HG03460 (cell line): ENCODE data around the gene KRTAP9-1.
"Not testable (repeated sequence)": the region's sequence is repeated elsewhere in the genome, so short reads cannot be mapped to it uniquely, and the experiment has no call there.

Experiments used
- ATAC-seq: cut with Tn5 transposase; IDR thresholded peaks from one replicate; pipeline ENCODE4 v1.9.1; 2021; ENCODE audit not compliant: unreplicated experiment

The KRTAP9-1 gene

DNA sequence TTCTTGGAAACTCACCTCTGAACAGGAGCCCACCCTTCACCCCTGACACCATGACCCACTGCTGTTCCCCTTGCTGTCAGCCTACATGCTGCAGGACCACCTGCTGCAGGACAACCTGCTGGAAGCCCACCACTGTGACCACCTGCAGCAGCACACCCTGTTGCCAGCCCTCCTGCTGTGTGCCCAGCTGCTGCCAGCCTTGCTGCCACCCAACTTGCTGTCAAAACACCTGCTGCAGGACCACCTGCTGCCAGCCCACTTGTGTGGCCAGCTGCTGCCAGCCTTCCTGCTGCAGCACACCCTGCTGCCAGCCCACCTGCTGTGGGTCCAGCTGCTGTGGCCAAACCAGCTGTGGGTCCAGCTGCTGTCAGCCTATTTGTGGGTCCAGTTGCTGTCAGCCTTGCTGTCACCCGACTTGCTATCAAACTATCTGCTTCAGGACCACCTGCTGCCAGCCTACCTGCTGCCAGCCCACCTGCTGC, at the start of gene KRTAP9-1:
KRTAP9-1 (plus strand) TSS at position 51 of the 482 bp plus-strand sequence; CDS start at position 51, 0 bp downstream.
- not testable (repeated sequence) for ATAC-seq

DNA sequence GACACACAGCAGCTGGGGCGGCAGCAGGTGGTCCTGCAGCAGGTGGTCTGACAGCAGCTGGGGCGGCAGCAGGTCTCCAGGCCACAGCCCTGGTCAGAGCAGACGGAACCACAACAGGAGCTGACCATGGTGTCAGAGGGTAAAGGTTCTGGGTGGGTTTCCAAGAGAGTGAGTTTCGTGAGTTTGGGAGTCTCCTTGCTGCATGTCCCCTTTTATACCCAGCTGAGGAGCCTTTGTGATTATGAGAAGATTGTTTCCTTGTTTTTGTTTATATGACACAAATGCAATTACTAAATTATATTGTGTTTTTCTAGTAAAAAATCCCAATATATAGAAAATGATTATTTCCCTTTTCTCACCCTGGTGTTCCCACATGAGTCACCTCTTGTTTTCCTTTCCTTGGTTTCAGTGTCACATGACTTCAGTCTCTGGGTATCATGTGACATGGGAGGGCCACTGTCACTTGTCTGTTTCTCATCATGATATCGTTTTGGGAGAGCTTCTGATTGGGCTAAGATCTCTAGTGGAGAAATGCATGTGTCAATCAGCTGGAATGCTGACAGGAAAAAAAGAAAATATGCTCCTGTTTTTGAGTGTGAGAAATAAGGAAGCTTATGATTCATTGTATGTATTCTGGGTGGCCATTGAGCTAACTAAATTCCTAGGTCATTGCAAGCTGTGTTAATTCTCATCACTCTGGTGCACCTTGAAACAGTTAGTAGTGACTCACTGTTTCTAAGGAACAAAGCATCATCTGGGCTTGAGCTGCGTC, 49.1 kb upstream of the KRTAP9-1 start, which contains the start of gene KRTAP4-6:
KRTAP4-6 (minus strand) TSS at position 185 of the 772 bp plus-strand sequence; CDS start at position 128, 57 bp downstream.
- no peak for ATAC-seq

- ATAC-seq = no peak
These were observed 48.3 kb upstream of the KRTAP9-1 start for GRCh38 chr17:41141361-41141760.

GRCh38 chr17:41144846-41145245, 44.8 kb upstream of the KRTAP9-1 start:
- ATAC-seq = no peak

DNA sequence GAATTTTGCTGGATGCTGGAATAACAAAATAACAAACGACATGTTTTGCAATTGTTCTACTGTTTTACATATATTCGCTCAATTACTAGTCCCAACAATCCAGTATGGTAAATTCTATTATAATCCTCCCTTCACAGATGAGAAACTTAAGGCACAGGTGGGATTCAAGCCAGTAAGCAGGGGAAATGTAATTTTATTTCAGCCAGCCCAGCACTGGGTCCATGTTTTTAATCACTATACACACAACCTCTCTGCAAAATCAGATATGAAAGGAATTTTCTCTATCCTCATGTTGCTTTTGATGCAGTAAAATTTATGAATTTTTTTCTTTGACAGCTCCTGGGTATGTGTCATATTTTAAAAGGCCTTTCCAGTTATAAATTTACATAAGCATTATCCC, 44.4 kb upstream of the KRTAP9-1 start:
- no peak for ATAC-seq

DNA sequence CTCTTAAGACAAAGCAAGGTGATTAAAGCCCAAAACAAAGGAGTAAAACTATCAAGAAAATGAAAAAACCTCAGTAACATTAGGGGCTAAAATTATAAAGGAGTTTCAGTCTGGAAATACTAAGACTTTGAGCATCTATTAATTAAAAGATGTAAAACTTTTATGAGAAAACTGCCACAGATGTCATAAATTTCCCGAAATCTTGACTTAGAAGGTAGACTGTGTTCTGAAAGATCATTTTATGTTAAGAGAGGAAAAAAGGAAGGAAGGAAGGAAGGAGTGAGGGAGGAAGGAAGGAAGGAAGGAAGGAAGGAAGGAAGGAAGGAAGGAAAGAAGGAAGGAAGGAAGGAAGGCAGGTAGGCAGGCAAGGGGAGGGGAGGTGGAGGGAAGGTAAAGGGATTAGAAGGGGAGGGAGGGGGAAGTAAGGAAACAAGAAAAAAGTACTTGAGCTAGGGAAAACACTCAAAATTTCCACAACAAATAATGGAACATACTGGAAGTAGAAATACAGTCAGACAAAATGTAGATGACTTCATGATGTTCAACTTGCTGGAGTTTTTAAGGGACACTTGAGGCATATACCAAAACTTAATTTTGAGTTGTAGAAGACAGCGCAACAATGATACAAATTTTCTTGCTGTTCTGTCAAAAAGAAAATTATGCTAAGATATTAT, 42.0 kb upstream of the KRTAP9-1 start:
- no peak for ATAC-seq

DNA sequence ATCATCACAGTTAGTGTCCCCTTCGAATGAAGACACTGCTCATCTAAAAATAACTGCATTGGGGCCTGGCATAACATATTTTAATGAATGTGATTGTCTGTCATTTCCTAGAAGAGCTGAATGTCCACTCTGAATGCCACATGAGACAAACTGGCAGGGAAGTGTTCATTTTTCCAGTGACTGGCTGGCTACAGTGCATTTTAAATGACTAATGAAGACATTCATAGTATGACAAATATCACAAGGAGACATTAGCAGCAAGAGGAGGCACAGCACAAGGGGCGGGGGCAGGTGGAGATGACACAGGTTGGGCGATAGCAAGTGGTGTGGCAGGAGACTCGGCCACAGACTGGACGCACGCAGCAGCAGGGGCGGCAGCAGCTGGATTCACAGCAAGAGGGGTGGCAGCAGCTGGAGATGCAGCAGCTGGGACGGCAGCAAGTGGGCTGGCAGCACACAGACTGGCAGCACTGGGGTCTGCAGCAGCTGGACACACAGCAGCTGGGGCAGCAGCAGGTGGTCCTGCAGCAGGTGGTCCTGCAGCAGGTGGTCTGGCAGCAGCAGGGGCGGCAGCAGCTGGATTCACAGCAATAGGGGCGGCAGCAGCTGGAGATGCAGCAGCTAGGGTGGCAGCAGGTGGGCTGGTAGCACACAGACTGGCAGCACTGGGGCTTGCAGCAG, 40.6 kb upstream of the KRTAP9-1 start:
- not testable (repeated sequence) for ATAC-seq

DNA sequence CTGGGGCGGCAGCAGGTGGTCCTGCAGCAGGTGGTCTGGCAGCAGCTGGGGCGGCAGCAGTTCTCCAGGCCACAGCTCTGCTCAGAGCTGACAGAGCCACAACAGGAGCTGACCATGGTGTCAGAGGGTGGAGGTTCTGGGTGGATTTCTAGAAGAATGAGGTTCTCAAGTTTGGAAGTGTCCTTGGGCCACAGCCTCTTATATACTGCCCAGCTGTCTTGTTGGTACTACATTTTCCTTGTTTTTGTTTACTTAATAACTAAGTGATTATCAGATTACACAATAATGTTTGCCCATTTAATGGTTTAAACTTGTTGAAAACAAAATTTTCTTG, 40.1 kb upstream of the KRTAP9-1 start, which contains the start of gene KRTAP4-5:
KRTAP4-5 (minus strand) TSS at position 174 of the 334 bp plus-strand sequence; CDS start at position 116, 58 bp downstream.
- ATAC-seq = no peak

- no peak for ATAC-seq
These were observed 39.7 kb upstream of the KRTAP9-1 start for GRCh38 chr17:41150026-41150425.

GRCh38 chr17:41151525-41151924, 38.2 kb upstream of the KRTAP9-1 start:
- no peak for ATAC-seq

- no peak for ATAC-seq
These were observed 35.8 kb upstream of the KRTAP9-1 start for GRCh38 chr17:41153856-41154255.

DNA sequence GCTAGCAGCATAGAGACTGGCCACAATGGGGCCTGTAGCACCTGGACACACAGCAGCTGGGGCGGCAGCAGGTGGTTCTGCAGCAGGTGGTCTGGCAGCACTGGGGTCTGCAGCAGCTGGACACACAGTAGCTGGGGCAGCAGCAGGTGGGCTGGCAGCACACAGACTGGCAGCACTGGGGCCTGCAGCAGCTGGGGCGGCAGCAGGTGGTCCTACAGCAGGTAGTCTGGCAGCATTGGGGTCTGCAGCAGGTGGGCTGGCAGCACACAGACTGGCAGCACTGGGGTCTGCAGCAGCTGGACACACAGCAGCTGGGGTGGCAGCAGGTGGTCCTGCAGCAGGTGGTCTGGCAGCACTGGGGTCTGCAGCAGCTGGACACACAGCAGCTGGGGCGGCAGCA, 29.5 kb upstream of the KRTAP9-1 start:
- ATAC-seq = not testable (repeated sequence)

DNA sequence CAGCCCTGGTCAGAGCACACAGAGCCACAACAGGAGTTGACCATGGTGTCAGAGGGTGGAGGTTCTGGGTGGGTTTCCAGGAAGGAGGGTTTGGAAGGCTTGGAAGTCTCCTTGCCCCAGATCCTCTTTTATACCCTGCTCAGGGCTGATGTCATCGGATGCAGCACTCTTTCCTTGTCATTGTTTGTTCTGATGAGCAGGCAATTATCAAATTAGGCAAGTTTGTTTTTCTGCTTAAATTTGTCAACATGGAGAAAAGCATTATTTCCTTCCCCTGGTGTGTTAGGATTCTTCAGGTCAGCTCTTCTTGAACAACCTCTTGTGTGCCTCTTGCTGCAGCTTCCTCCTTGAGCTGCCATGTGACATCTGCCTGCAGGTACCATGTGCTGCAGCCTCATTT, 29.0 kb upstream of the KRTAP9-1 start, which contains the start of gene KRTAP4-4:
KRTAP4-4 (minus strand) TSS at position 101 of the 400 bp plus-strand sequence; CDS start at position 44, 57 bp downstream.
- no peak for ATAC-seq

GRCh38 chr17:41163828-41164227, 25.9 kb upstream of the KRTAP9-1 start:
- ATAC-seq = no peak

DNA sequence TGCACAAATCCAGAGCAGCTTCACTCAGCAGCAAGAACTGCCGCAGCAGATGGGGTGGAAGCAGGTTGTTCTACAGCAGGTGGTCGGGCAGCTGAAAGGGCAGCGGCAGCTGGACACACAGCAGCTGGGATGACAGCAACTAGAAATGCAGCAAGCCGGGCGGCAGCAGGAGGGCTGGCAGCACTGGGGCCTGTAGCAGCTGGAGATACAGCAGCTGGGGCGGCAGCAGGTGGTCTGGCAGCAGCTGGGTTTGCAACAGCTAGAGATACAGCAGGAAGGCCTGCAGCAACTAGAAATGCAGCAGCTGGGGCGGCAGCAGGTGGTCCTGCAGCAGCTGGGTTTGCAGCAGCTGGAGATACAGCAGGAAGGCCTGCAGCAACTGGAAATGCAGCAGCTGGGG, 22.1 kb upstream of the KRTAP9-1 start:
- no peak for ATAC-seq

GRCh38 chr17:41168121-41168520, 21.6 kb upstream of the KRTAP9-1 start, which contains the start of gene KRTAP4-3:
Gene KRTAP4-3 (minus strand): TSS chr17:41168221. CDS start chr17:41168172, 49 bp downstream.
- ATAC-seq = no peak

GRCh38 chr17:41171886-41172285, 17.8 kb upstream of the KRTAP9-1 start:
- ATAC-seq = no peak

- no peak for ATAC-seq
These were observed 12.8 kb upstream of the KRTAP9-1 start for GRCh38 chr17:41176744-41177387.

- ATAC-seq = no peak
These were observed 11.9 kb upstream of the KRTAP9-1 start, which contains the start of gene KRTAP4-2 for GRCh38 chr17:41177727-41178271. Gene KRTAP4-2 (minus strand): TSS chr17:41178221. CDS start chr17:41178164, 57 bp downstream.

- ATAC-seq = no peak
These were observed 11.3 kb upstream of the KRTAP9-1 start for GRCh38 chr17:41178341-41178740.
